Large intestine (tissue), 3 donors: ENCODE data around the gene PTGES. TPM values are rescaled to one million over a fixed set of nuclear protein-coding genes. Genes with fewer than 3 reads are reported as not detected.

ENCODE experiments used
- DNase-seq, 2 donors: peaks; one replicate each; pipeline versions ENCODE4 v3.0.0 to v3.0.0-alpha.2; 2013
- H3K27ac ChIP-seq: one replicate; pipeline ENCODE4 v1.5.1; 2013; ENCODE audit warnings: low read length
- H3K27me3 ChIP-seq: 2 replicates; pipeline ENCODE4 v1.6.1; 2013; ENCODE audit warnings: low read length; ENCODE audit not compliant: control insufficient read depth, insufficient read depth
- H3K36me3 ChIP-seq: 2 replicates; pipeline ENCODE4 v1.6.1; 2013; ENCODE audit warnings: low read length; ENCODE audit not compliant: control insufficient read depth, insufficient read depth
- H3K4me1 ChIP-seq: one replicate; pipeline ENCODE4 v1.6.1; 2013; ENCODE audit warnings: low read length; ENCODE audit not compliant: control insufficient read depth, insufficient read depth
- H3K4me3 ChIP-seq: one replicate; pipeline ENCODE4 v1.5.1; 2013; ENCODE audit warnings: low read length
- H3K9me3 ChIP-seq: one replicate; pipeline ENCODE4 v1.6.1; 2013; ENCODE audit warnings: mild to moderate bottlenecking, low read depth, low read length, moderate library complexity; ENCODE audit not compliant: control insufficient read depth
- WGBS: methylation state at CpG from one replicate; pipeline ENCODE4 v1.1.5; 2013; ENCODE audit warnings: low lambda C conversion rate; ENCODE audit not compliant: insufficient coverage; 5-methylcytosine and 5-hydroxymethylcytosine counted together
- polyA plus RNA-seq: library from polyadenylated mRNA; unstranded; fragments of 120-200 nt; gene quantifications from one replicate; pipeline ENCODE4 v1.2.1, GENCODE V29; 2013

PTGES gene
- polyA plus RNA-seq, 1 donor: 4.9 TPM

DNA sequence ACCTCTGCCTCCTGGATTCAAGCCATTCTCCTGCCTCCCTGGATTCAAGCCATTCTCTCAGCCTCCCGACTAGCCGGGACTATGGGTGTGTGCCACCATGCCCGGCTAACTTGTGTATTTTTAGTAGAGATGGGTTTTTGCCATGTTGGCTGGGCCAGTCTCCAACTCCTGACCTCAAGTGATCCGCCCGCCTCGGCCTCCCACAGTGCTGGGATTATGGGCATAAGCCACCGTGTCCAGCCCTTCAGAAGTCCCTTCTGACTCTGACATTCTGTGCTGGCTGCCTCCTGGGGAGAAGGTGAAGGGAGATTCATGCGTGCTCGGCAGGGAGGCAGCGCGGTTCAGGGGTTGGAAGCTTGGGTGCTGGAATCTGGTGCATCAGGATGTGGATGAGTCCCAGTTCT, 58.6 kb downstream of the PTGES start:
- Histone ChIP-seq H3K4me1 (peaks cover 7% of the 10 kb centered on the region), H3K4me3 (no peak overlapping the region), H3K36me3 (no peaks in the 10 kb centered on the region), H3K9me3 (no peaks in the 10 kb centered on the region), H3K27me3 (peaks cover 39% of the 10 kb centered on the region), H3K27ac (no peak overlapping the region)
- no CpG with 5 or more reads among the region's 11 CpGs for whole genome bisulfite sequencing
- DNase-seq: no peak

DNA sequence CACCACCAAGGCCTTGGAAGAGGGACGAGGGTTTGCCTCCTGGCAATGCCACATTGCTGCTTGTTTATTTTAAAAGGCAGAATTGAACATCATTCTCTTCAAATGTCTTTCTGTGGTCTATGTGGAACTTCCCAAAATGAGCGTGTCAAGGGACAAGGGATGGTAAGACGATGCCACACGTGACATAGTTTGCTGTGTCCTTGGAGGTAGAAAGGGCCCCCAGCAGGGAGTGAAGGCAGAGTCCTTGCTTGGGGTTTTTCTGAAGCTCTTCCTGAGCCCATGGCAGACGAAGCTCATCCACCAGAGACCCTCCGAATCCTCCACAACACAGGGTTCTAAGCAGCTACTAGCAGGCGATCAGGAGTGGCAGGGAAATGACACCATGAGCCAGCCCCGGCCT, 59.1 kb downstream of the PTGES start:
- no peaks in the 10 kb centered on the region for H3K9me3 ChIP-seq
- peaks cover 36% of the 10 kb centered on the region for H3K27me3 ChIP-seq
- DNase-seq: no peak
- no peaks in the 10 kb centered on the region for H3K36me3 ChIP-seq
- peaks cover 7% of the 10 kb centered on the region for H3K4me1 ChIP-seq
- no peak overlapping the region for H3K4me3 ChIP-seq
- WGBS: no CpG with 5 or more reads among the region's 8 CpGs
- no peak overlapping the region for H3K27ac ChIP-seq

DNA sequence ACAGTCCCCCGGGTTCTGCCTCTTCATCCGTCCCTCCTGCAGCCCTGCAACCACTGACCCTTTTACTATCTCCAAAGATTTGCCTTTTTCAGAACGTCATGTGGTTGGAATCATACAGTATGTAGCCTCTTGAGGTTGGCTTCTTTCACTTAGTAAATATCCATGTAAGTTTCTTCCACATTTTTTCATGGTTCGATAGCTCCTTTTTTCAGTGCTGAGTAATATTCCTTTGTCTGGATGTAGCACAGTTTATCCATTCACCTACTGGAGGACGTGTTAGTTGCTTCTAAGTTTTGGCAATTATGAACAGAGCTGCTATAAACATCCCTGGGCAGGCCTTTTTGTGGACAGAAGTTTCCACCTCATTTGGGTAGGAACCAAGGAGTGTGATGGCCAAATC, 60.3 kb downstream of the PTGES start:
- H3K27ac ChIP-seq: no peak overlapping the region
- no peak for DNase-seq
- H3K4me3 ChIP-seq: no peak overlapping the region
- peaks cover 24% of the 10 kb centered on the region for H3K27me3 ChIP-seq
- no peaks in the 10 kb centered on the region for H3K9me3 ChIP-seq
- 100% methylated on average over 3 of the region's 5 CpGs for WGBS
- H3K36me3 ChIP-seq: no peaks in the 10 kb centered on the region
- H3K4me1 ChIP-seq: peaks cover 3% of the 10 kb centered on the region

Other genes starting within 250 kb of the PTGES start
- 0.33 TPM for gene C9orf50, start 131.9 kb downstream of the PTGES start, polyA plus RNA-seq
- gene NTMT1, start 126.9 kb downstream of the PTGES start, polyA plus RNA-seq: 45.3 TPM
- gene ASB6, start 110.9 kb downstream of the PTGES start, polyA plus RNA-seq: 14.8 TPM
- 1.6 TPM for gene PRRX2, start 87.4 kb downstream of the PTGES start, polyA plus RNA-seq
- gene TOR1B, start 50.1 kb upstream of the PTGES start, polyA plus RNA-seq: 22.7 TPM
- gene TOR1A, start 71.1 kb upstream of the PTGES start, polyA plus RNA-seq: 32.4 TPM
- 47.5 TPM for gene C9orf78, start 82.2 kb upstream of the PTGES start, polyA plus RNA-seq
- 17.7 TPM for gene USP20, start 82.4 kb upstream of the PTGES start, polyA plus RNA-seq